DMS79 treated with DMSO at 0.1 percent for 48 hours (cell line): Measurements from ENCODE around the gene GYG1.
"Not testable (repeated sequence)": the region's sequence is repeated elsewhere in the genome, so short reads cannot be mapped to it uniquely, and the experiment has no call there.

ENCODE experiments used
- DNase-seq: peaks from one replicate; lab custom pipeline; 2025; lab: John Stamatoyannopoulos, UW

GYG1 gene

DNA sequence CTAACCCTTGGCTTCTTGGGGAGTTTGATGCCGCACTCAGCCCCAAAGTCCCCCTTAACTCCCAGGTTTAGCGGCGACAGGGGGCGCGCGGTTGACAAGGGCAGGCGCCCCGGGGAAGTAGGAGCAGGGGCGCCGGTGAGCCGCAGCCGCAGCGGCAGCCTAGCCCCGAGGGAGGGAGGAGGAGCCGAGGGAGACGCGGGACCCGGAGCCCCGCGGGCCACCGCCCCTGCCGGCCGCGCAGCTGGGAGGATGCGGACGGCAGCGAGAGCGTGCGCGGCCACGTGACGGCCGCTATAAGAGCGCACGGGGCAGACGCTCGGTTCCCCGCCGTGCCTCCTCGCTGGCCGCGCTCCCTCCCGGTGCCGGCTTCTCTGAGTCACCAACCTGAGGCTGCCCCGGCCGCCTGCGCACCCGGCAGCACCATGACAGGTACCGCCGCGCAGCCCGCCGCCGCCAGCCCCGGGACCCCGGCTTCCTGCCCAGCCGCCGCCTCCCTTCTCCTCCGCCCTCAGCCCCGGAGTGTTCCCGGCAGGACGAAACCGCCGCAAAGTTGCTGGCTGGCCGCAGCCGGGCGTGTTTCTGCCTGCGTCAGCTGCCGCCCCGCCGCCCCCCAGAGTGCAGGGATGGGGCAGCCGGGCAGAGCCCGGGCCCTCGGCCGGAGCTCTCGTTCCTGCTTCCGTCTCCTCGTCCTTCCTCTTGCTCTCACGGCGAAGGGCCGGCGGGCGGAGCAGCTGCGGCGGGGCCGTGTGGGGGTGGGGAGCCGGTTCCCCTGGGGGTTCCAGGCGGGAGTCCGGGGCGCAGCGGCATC lies at the start of gene GYG1:
Gene GYG1 (plus strand): TSS at position 322 of the 808 bp plus-strand sequence. CDS start 101 bp downstream, at position 423.
- peak; percentile 48 for DNase-seq

DNA sequence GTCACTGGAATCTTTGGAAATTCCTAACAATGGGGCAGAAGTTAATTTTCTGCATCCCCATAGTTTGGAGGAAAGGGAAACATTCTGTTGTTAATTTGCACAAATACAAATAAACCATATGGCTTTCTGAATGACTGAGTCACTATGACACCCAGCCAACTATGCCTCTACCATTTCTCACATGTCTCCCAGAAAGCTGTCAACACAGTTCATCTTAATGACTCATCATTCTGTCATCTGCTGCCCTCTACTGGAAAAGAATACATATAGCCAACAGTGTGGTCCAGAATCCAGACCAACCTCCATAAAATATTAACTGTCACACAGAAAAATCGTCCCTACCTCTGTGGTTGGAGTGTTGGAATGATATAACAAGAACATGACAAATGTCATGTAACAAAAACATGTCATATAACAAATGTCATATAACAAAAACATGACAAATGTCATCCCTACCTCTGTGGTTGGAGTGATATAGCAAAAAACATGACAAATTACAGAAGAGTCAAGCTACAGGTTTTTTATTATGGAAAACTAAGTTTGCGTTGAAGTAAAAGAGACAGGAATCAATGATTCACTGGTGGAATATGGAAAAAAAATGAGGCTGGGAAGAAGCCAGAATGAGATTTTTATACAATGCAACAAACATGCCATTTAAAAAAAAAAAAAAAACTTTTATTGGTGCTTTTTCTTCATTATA lies 47.7 kb upstream of the GYG1 start:
- DNase-seq = peak; percentile 32

DNA sequence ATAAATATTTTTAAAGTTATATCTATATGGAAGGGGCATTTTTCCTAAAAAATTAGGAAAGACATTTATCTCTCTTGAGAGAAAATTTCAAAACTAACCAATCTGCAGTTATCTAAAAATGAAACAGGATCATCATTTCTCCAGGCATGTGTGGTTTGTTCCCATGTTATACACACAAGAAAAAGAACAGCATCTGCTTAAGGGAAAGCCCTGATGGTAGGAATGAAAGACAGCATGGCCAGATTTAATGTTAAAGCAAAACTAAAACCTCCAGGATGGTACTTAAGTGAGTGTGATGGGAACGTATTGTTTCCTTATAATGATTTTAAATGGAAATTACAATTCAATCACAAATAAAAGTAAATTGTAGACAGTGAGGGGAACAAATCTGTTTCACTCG lies 46.2 kb upstream of the GYG1 start:
- no peak for DNase-seq

DNA sequence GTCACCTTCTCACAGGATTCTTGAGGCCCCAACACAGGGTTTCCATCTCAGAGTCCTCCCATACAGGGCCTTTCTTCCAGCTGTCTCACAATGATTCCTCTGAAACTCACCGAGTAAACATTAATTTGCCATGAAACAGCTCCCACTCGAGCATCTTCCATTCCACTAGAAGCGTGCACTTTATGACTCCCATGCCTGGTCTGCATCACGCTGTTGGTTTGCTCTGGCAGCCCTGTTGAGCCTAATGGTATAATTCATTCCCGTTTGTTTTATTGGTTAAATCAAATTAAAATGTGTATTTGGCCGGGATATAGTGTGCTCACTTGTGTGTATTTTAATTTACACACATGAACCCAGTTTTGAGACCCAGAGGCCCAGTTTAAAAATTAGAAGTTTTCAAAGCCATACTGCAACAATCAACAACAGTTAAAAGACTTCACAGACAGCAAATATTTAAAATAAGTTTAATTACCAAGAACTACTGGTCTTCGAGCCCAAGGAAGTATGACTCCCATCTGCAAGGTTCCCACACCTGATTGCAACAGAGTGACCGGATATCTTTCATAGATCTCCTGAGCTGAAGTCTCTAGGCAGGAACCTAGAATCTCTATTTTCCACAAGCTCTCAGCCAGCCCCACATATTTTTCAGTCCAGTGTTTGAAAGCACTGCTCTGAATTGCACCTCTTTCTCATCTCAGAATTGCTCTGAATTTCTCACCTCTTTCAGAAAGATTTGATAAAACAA lies 42.3 kb upstream of the GYG1 start:
- DNase-seq = no peak

DNA sequence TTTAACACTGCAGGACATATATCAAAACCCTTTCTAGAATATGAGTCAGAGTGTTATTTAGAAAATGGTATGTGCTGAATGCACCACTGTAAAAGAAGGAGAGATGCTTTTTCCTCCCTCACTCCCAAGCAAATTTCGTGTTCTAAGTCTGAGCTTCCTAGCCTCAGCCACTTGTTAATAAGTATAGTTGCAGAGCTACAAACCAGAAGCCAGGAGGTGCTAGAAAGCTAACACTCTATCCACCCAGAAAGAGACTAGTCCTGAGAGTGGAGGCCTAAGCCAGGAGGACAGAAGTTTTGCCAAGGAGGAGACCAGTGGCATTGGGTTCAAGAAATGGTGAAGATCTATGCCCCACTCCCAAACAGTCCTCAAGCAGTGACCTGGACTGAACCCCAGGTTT lies 40.5 kb upstream of the GYG1 start:
- DNase-seq = no peak

DNA sequence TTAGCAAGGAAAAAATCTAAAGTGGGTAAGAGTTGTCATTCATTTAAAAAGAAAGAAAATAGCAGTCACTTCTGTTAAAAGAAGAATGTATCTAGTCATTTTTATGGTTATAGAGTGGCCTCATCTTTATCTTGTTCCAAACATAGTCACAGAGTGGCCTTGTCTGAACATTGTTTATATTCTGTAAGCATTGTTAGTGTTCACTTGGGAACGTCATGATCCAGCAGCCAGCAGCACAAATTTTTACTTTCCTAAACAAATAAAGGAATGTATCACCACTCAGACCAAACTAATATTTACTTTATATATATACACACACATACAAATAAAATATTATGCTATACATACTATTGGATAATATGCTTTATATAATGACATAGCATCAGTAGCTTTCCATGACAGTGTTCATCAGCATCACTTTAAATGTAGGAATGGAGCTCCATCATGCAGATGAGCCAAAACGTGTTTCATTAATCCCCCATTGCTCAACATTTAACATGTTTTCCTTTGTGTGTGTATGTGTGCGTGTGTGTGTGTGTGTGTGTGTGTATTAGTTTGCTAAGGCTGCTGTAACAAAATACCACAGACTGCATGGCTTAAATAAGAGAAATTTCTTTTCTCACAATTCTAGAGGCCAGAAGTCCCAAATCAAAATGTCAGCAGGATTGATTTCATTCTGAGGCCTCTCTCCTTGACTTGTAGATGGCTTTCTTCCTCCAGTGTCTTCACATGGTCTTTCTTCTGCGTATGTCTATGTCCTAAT lies 39.6 kb upstream of the GYG1 start:
- no peak for DNase-seq

DNA sequence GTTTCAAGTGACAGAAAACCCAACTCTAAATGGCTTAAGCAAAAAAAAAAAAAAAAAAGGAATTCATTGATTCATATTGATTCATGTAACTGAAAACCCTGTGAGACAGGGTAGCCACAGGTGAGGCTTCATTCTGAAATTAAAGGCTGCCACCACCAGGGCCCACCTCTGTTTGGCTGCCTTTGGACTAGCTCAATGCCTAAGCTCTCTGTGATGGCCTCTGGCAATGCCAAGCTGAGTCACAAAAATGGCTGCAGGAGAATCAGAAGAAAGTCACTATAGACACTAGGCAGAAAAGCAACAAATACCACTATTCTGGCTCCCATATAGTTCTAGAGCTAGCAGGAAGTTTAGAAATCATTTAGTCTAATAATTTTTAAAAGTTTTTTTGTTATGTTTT lies 38.2 kb upstream of the GYG1 start:
- DNase-seq = no peak

DNA sequence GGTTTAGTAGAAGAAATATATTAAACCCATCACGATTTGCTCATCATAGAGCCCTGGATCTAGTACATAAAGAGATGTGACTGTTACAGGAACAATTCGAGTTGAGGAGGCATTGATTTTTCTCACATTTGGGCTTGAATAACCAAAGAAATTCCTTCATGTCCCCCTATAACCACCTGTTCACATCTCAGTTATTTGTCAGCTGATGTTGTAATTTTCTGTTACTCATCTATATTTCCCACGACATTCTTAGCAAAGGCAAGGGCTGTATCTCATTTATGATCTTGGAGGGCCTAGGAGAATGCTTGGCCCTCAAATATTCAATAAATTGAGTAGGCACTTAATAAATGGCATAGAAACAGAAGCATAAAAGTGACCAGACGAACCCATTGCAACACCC lies 36.4 kb upstream of the GYG1 start:
- no peak for DNase-seq

DNA sequence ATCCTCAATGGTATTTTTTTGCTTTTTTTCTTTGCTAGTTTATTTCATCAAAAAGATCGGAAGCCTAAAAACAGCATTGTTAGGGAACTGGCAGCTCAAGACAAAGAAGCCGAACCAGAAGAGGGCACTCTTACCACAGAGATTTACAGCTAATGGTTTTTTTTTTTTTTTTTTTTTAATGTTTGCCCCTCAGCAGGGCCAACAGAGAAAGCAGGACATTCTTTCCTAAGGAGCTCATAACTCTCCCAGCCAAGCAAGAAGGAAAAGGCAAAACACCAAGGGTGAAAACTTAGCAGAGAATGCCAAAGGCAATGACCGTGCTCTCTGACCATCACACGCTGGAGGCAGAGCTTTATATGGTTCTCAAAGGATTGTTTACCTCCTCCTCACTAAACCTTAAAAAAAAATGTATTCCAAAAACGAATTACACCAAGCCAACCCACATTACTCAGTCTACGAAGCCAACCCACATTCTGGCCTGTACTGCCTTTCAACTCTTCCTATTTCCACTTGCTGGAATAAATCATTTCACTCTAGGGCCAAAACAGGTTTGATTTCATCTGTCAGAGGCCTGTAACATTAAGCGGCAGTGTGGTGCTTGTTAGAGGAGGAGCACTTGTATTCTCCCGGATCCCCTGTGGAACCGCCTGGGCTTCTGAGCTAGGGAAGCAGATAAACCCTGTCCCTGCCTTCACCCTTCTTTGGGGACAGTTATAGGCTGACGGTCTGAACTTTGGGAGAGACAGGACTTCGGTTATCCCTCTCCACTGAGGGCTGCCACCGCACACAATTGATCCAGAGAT lies 35.6 kb upstream of the GYG1 start:
- DNase-seq = peak; percentile 25

DNA sequence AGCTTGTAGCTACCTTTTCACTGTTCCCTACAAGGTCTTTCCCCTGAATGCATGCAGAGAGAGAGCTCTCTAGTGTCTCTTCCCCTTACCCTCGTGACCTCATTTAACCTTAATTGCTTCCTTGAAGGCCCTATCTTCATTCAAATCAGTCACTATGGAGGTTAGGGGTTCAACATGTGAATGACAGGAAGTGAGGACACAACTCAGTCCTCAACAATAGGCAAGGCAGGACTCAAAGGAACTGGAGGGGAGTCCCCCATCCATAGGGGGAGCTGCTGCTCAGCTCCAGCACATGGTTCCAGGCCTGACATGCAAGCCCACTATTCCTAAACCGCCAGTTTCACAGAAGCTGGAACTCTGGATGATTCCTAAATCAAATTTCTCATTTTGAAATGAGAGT lies 33.8 kb upstream of the GYG1 start:
- no peak for DNase-seq

DNA sequence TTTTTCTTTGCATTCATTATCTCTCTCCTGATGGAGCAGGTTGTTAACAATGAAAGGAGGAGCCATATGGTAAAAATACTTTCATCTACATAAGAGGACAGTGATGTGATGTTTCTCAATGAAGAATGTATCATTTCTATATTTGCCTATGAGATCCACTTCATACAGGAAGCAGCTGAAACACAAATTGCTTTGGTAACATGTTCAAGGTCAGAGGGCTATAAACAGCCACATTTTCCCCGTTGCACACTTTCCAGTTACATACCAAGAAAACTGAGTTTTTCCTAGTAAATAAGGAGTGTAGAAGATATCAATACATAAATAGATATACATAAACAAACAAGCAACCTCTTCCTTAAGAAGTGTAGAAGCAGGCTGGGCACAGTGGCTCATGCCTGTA lies 32.6 kb upstream of the GYG1 start:
- no peak for DNase-seq

DNA sequence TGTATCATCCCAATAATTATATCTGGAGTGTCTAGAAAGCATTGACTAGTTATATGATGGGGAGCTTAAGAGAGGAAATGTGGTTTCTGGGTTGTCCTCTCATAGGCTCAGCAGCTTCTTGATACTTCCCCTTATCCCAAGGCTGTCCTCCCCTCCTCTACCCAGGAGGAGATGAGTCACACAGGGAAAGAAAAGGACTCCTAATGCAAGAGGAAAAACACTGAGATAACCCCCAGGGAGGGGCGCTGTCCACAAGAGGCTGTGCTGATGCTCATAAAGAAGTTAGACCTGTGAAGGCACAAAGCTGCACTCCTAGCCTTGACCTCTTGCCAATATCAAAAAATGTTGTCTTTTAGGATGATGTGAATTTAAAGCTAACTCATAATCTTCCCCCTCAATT lies 28.8 kb upstream of the GYG1 start:
- DNase-seq = no peak

DNA sequence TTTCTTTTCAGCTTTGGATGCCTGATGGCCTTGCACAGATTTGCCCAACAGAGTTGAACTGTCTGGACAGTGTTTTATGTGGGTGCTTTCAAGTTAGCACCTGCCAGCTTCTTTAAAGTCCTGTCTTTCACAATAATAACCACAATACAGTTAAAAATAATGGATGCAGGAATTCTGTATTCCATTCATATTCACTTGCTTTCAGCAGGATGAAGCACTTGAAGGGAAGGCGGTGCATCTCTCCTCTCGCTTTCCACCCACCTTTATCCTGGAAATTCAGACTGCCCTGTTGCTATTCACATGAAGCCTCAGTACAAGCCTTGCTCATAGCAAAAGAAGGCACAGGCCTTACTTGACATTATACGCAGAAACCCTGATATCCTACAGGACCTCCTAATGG lies 26.5 kb upstream of the GYG1 start:
- DNase-seq = no peak

DNA sequence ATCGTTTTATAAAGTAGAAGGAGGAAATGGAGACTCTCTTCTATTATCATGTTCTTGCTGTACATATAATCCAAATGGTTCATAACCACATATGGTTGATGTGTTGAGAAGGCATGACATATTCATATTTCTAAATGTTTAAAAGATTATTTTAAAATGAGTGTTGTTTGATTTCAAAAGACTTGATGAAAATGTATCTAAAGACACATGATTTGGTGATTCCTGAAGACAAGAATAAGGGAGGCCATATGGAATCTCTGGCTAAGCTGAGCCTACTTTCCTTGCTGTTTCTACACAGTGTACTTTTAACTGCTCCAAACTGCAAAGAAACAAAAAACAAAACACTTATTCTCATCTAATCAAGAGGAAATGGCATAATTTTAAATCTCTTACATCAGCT lies 23.0 kb upstream of the GYG1 start:
- no peak for DNase-seq

DNA sequence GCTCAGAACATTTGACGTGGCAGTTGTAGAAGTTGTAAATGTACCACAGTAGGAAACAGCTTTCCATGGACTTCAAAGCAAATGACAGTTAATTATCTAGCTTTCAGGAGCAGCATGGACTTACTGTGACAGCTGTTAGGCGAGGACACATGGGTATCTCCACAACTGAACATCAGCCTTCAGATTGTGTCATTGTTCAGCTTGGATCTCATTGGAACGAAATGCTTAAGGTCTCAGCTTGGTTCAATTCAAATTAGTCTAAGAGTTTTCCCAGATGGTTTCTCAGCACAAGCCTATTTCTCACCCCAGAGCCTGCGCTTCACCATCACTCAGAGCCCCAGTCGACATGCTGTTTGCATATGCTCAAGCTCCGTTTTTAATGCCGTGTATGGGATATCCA lies 21.1 kb upstream of the GYG1 start:
- no peak for DNase-seq

DNA sequence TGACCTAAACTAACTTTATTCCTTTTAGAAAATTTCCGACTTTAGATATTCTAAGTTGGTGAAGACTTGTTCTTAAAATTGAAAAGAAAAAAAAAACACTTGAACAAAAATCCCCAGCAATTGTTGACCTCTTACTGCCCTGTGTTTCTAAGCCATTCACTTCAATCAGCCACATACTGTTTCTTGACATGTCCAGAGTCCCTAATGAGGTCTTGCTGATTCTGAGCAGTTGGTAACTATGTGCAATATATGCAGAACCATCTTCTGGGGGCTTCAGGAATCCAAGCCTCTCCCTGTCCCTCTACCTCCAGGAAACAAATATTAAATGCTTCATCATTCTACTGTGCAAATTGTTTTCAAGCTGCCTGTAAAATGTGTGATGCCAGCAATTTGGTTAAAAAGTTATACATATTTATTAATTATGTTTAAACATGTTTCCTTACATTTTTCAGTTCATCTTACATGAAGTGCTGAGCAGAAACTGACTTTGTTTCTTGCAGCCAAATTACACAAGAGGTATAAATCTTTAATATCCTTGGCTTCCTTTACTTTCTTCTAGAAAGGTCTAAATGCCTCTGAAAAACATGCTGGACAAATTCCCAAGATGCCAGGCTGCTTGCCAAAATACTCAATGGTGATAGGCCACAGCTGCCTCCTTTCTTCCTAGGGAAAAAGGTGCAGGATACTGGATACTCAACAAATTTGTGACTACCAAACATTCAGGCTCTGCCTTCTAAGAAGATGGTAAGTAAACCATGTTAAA lies 19.8 kb upstream of the GYG1 start:
- no peak for DNase-seq

DNA sequence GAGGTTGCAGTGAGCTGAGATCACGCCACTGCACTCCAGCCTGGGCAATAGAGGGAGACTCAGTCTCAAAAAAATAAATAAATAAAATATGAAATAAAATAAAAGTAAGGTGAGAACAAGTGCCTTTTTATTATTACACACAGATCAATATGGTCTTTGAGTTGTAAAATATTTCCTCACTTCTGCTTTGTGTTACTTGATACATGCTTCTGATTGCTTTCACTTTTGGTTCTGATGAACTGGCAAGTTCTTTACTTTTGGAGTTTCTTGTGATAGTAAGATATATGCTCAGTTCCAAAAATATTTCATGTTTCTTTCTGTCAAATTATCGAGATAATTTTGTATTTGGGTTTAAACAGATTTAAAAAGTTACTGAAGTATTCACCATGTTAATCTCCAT lies 16.6 kb upstream of the GYG1 start:
- DNase-seq = no peak

DNA sequence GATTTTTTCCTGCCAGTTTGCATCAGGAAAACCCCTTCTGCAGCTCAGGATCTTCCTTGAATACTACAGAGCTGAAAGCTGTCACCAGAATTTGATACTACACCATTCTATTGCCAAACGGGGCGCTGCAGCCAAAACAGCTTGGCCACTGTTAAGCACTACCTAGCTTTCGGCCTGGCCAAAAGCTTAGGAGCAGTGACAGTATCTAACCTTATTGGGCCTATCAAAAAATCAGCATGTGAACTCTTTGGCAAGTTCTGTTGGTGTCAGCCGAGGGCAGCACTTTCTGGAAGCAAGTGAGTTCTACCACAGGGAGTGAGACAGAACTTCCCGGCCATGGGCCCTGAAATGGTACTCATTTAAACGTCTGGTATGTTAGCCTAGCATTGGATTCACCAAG lies 16.1 kb upstream of the GYG1 start:
- no peak for DNase-seq

DNA sequence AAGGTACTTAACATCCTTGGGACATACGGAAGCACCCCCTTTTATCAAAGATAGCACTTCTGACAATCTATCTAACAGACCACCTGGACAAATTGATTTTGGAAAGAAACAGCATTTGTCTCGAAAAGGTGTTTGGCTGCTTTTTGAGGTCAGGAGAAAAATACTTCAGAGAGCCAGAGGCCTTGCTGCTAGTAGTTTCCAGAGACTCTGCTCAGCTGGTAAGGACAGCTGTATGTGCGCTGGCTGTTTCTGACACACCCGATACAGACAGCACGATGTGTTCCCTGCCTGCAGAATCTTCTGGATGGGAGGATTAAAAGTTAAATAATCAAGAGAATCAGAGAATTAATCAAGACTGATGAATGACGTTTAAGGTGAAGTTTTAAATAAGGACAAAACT lies 15.6 kb upstream of the GYG1 start:
- no peak for DNase-seq

DNA sequence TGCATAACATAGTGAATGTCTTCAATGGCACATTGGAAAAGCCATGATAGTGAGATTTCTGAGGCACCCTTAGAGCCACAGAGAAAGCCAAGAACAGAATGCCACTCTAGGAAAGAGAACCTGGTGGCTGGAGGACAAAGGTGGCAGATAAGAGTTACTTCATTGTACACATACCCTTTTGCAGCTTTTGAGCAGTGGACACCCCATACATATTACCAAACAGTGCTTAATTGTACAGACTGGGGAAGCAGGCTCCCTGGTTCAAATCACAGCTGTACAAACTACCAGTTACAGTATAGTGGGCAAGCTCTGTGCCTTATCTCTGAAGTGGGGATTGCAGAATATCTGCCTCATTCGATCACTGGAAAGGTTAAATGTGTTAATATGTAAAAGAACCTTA lies 10.1 kb upstream of the GYG1 start:
- DNase-seq = no peak

DNA sequence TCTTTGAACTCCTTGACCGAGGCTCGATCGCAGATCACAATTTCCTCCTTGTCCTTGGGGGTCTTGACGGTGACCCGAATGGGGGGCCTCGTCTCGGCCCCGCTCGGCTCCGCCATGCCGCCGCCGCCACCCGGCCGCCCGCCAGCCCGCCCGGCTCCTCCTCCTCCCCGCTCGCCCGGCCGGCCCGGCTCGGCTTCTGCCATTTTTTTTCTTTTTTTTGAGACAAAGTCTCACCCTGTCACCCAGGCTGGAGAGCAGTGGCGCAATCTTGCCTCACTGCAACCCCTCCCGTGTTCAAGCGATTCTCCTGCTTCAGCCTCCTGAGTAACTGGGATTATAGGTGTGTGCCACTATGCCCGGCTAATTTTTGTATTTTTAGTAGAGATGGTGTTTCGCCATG lies 3.8 kb upstream of the GYG1 start:
- DNase-seq = not testable (repeated sequence)
